Fibroblast of pulmonary artery (primary cell): ENCODE measurements around the gene ITGA2B.
A peak's percentile ranks its signal among the peaks of the same experiment; 100 is the strongest.
"Not testable (repeated sequence)": the region's sequence is repeated elsewhere in the genome, so short reads cannot be mapped to it uniquely, and the experiment has no call there.

ENCODE experiments used
- DNase-seq: peaks from one replicate; pipeline ENCODE4 v3.0.0-alpha.2; 2010; ENCODE audit warnings: low read depth
- H3K4me3 ChIP-seq: replicated peaks from 2 replicates; pipeline ENCODE4 v1.5.1; 2011; ENCODE audit warnings: low read depth, mild to moderate bottlenecking, control low read depth, low read length, moderate library complexity
- CTCF ChIP-seq: IDR thresholded peaks from 2 replicates; pipeline ENCODE4 v1.5.1; 2011; ENCODE audit warnings: mild to moderate bottlenecking, control low read depth, low read length, inconsistent platforms; ENCODE audit errors: missing control alignments

Gene ITGA2B

GRCh38 chr17:44378171-44378705 is 11.2 kb downstream of the ITGA2B start:
- no peak for TF ChIP-seq CTCF
- no peak overlapping the region for H3K4me3 ChIP-seq
- DNase-seq = no peak

GRCh38 chr17:44376779-44377178 is 12.7 kb downstream of the ITGA2B start:
- no peak for DNase-seq
- no peak for TF ChIP-seq CTCF
- no peak overlapping the region for H3K4me3 ChIP-seq

- H3K4me3 ChIP-seq = no peak overlapping the region
- peak; percentile 54 for TF ChIP-seq CTCF
- peak; percentile 35 for DNase-seq
Measured at GRCh38 chr17:44376124-44376523, 13.3 kb downstream of the ITGA2B start.

- no peak overlapping the region for H3K4me3 ChIP-seq
Measured at GRCh38 chr17:44375196-44376017, 14.0 kb downstream of the ITGA2B start.

GRCh38 chr17:44374306-44375195 is 14.9 kb downstream of the ITGA2B start:
- DNase-seq = no peak
- TF ChIP-seq CTCF = no peak
- H3K4me3 ChIP-seq = no peak overlapping the region

More at GRCh38 chr17:44375196-44376017, 14.0 kb downstream of the ITGA2B start:
- TF ChIP-seq CTCF = no peak
- DNase-seq = no peak

- DNase-seq = no peak
- no peak for TF ChIP-seq CTCF
- no peak overlapping the region for H3K4me3 ChIP-seq
Measured at GRCh38 chr17:44372036-44372435, 17.4 kb downstream of the ITGA2B start.

GRCh38 chr17:44369414-44370023 is 19.9 kb downstream of the ITGA2B start:
- H3K4me3 ChIP-seq, DNase-seq: not testable (repeated sequence)

GRCh38 chr17:44368391-44369243 is 20.8 kb downstream of the ITGA2B start:
- not testable (repeated sequence) for H3K4me3 ChIP-seq, DNase-seq
